Measurements from ENCODE around the gene GAS6. TPM values are rescaled to one million over a fixed set of nuclear protein-coding genes. Genes with fewer than 3 reads are reported as not detected.
"Not testable (repeated sequence)": the region's sequence is repeated elsewhere in the genome, so short reads cannot be mapped to it uniquely, and the experiment has no call there.

Gene GAS6
- total RNA-seq, 2 experiments from 2014 or later: 0.82 to 0.92 TPM

GRCh38 chr13:113840541-113841352 is 23.1 kb downstream of the GAS6 start:
- Mint-ChIP-seq H3K36me3 (ENCODE audit: low read depth) (no peaks in the 10 kb centered on the region), H3K4me1 (peaks cover 24% of the 10 kb centered on the region), H3K27ac (no peak overlapping the region), H3K4me3 (no peak overlapping the region), H3K9me3 (peaks cover 5% of the 10 kb centered on the region), H3K27me3 (no peaks in the 10 kb centered on the region)
- CTCF ChIA-PET: interaction anchor here (0.9 to 1.4 kb wide), 2 partner anchors 7 to 19 kb away, joined by 4 read pairs; no protein-coding TSS in a partner anchor
- no peak for DNase-seq
- POLR2A ChIA-PET: no interaction called here

GRCh38 chr13:113839536-113840204 is 24.2 kb downstream of the GAS6 start:
- no peak for DNase-seq
- H3K4me1 Mint-ChIP-seq: peaks cover 22% of the 10 kb centered on the region
- ChIA-PET CTCF (interaction anchor here (1.4 kb wide), 1 partner anchor 8 kb away, joined by 4 read pairs; no protein-coding TSS in a partner anchor), POLR2A (no interaction called here)
- H3K4me3 Mint-ChIP-seq: no peak overlapping the region
- no peaks in the 10 kb centered on the region for H3K27me3 Mint-ChIP-seq
- no peak overlapping the region for H3K27ac Mint-ChIP-seq
- no peaks in the 10 kb centered on the region for H3K36me3 Mint-ChIP-seq (ENCODE audit: low read depth)
- peaks cover 5% of the 10 kb centered on the region for H3K9me3 Mint-ChIP-seq

GRCh38 chr13:113838711-113839201 is 25.1 kb downstream of the GAS6 start:
- Mint-ChIP-seq H3K27me3 (no peaks in the 10 kb centered on the region), H3K4me3 (no peak overlapping the region), H3K9me3 (peaks cover 5% of the 10 kb centered on the region), H3K27ac (no peak overlapping the region), H3K4me1 (peaks cover 22% of the 10 kb centered on the region), H3K36me3 (ENCODE audit: low read depth) (no peaks in the 10 kb centered on the region)
- ChIA-PET CTCF (no interaction called here), POLR2A (no interaction called here)
- DNase-seq: no peak

GRCh38 chr13:113837560-113838355 is 26.1 kb downstream of the GAS6 start:
- DNase-seq: no peak
- Mint-ChIP-seq H3K4me1 (peaks cover 22% of the 10 kb centered on the region), H3K36me3 (ENCODE audit: low read depth) (no peaks in the 10 kb centered on the region), H3K9me3 (peaks cover 5% of the 10 kb centered on the region), H3K27ac (peak overlapping the region; percentile 46), H3K27me3 (no peaks in the 10 kb centered on the region), H3K4me3 (no peak overlapping the region)
- POLR2A ChIA-PET: no interaction called here
- CTCF ChIA-PET: no interaction called here

GRCh38 chr13:113836768-113837559 is 26.9 kb downstream of the GAS6 start:
- no peak overlapping the region for H3K4me3 Mint-ChIP-seq
- POLR2A ChIA-PET: no interaction called here
- H3K36me3 Mint-ChIP-seq (ENCODE audit: low read depth): no peaks in the 10 kb centered on the region
- peak overlapping the region; percentile 46 for H3K27ac Mint-ChIP-seq
- H3K27me3 Mint-ChIP-seq: no peaks in the 10 kb centered on the region
- DNase-seq: no peak
- H3K4me1 Mint-ChIP-seq: peaks cover 20% of the 10 kb centered on the region
- peaks cover 4% of the 10 kb centered on the region for H3K9me3 Mint-ChIP-seq
- CTCF ChIA-PET: no interaction called here

GRCh38 chr13:113835461-113836270 is 28.2 kb downstream of the GAS6 start:
- Mint-ChIP-seq H3K4me3 (no peak overlapping the region), H3K4me1 (peaks cover 13% of the 10 kb centered on the region), H3K27ac (no peak overlapping the region), H3K27me3 (no peaks in the 10 kb centered on the region), H3K9me3 (no peaks in the 10 kb centered on the region), H3K36me3 (ENCODE audit: low read depth) (no peaks in the 10 kb centered on the region)
- ChIA-PET POLR2A (no interaction called here), CTCF (interaction anchor here (0.6 kb wide), 1 partner anchor 366 kb away, joined by 3 read pairs; no protein-coding TSS in a partner anchor)
- DNase-seq: no peak

GRCh38 chr13:113834496-113835200 is 29.2 kb downstream of the GAS6 start:
- Mint-ChIP-seq H3K27ac (no peak overlapping the region), H3K36me3 (ENCODE audit: low read depth) (no peaks in the 10 kb centered on the region), H3K4me1 (peaks cover 13% of the 10 kb centered on the region), H3K27me3 (no peaks in the 10 kb centered on the region), H3K9me3 (no peaks in the 10 kb centered on the region), H3K4me3 (no peak overlapping the region)
- ChIA-PET CTCF (no interaction called here), POLR2A (no interaction called here)
- DNase-seq: no peak

- H3K36me3 Mint-ChIP-seq (ENCODE audit: low read depth); H3K27ac Mint-ChIP-seq; H3K27me3 Mint-ChIP-seq; POLR2A ChIA-PET; H3K9me3 Mint-ChIP-seq; H3K4me3 Mint-ChIP-seq; DNase-seq: not testable (repeated sequence)
- H3K4me1 Mint-ChIP-seq: peaks cover 13% of the 10 kb centered on the region
- CTCF ChIA-PET: interaction anchor here (1.6 kb wide), 1 partner anchor 13 kb away, joined by 5 read pairs; no protein-coding TSS in a partner anchor
These were observed 29.9 kb downstream of the GAS6 start for GRCh38 chr13:113834006-113834405.

- H3K4me3 Mint-ChIP-seq: no peak overlapping the region
- POLR2A ChIA-PET: no interaction called here
- H3K27ac Mint-ChIP-seq: no peak overlapping the region
- no peaks in the 10 kb centered on the region for H3K27me3 Mint-ChIP-seq
- DNase-seq: no peak
- CTCF ChIA-PET: interaction anchor here (1.6 kb wide), 1 partner anchor 12 kb away, joined by 5 read pairs; no protein-coding TSS in a partner anchor
- no peaks in the 10 kb centered on the region for H3K36me3 Mint-ChIP-seq (ENCODE audit: low read depth)
- H3K4me1 Mint-ChIP-seq: peaks cover 13% of the 10 kb centered on the region
- no peaks in the 10 kb centered on the region for H3K9me3 Mint-ChIP-seq
These were observed 30.6 kb downstream of the GAS6 start for GRCh38 chr13:113833111-113833830.

GRCh38 chr13:113832631-113833030 is 31.2 kb downstream of the GAS6 start:
- H3K4me3 Mint-ChIP-seq: no peak overlapping the region
- no peaks in the 10 kb centered on the region for H3K36me3 Mint-ChIP-seq (ENCODE audit: low read depth)
- no peaks in the 10 kb centered on the region for H3K9me3 Mint-ChIP-seq
- POLR2A ChIA-PET: no interaction called here
- no peak for DNase-seq
- H3K4me1 Mint-ChIP-seq: peaks cover 10% of the 10 kb centered on the region
- no peaks in the 10 kb centered on the region for H3K27me3 Mint-ChIP-seq
- CTCF ChIA-PET: interaction anchor here (1.0 to 1.6 kb wide), 2 partner anchors 10 to 12 kb away, joined by 3 to 5 read pairs; no protein-coding TSS in a partner anchor
- no peak overlapping the region for H3K27ac Mint-ChIP-seq

GRCh38 chr13:113832205-113832604 is 31.7 kb downstream of the GAS6 start:
- POLR2A ChIA-PET: no interaction called here

More at GRCh38 chr13:113832205-113832604, 31.7 kb downstream of the GAS6 start:
- Mint-ChIP-seq H3K36me3 (ENCODE audit: low read depth) (no peaks in the 10 kb centered on the region), H3K4me3 (no peak overlapping the region), H3K4me1 (peaks cover 6% of the 10 kb centered on the region), H3K27ac (no peak overlapping the region), H3K9me3 (no peaks in the 10 kb centered on the region), H3K27me3 (no peaks in the 10 kb centered on the region)
- no peak for DNase-seq
- CTCF ChIA-PET: interaction anchor here (1.0 kb wide), 1 partner anchor 10 kb away, joined by 3 read pairs; no protein-coding TSS in a partner anchor
